ENCODE data around the gene COX6A2.

COX6A2 gene

GRCh38 chr16:31402687-31403086 lies 25.5 kb downstream of the COX6A2 start:
- TF ChIP-seq ZFX (IDR thresholded peaks at IDR 0.05) (no peak), CTCF (conservative IDR thresholded peaks at IDR 0.05) (no peak)
- H3K27ac ChIP-seq, result no peak overlapping the region

GRCh38 chr16:31401436-31401835 lies 26.7 kb downstream of the COX6A2 start:
- TF ChIP-seq CTCF (conservative IDR thresholded peaks at IDR 0.05) (no peak), ZFX (IDR thresholded peaks at IDR 0.05) (no peak)
- H3K27ac ChIP-seq, result no peak overlapping the region

- TF ChIP-seq CTCF (conservative IDR thresholded peaks at IDR 0.05) (no peak), ZFX (IDR thresholded peaks at IDR 0.05) (no peak)
Measured at GRCh38 chr16:31400191-31400590, 28.0 kb downstream of the COX6A2 start.

GRCh38 chr16:31397701-31398100 lies 30.5 kb downstream of the COX6A2 start:
- H3K27ac ChIP-seq, result no peak overlapping the region
- TF ChIP-seq CTCF (conservative IDR thresholded peaks at IDR 0.05) (no peak), ZFX (IDR thresholded peaks at IDR 0.05) (no peak)

More at GRCh38 chr16:31400191-31400590, 28.0 kb downstream of the COX6A2 start:
- no peak overlapping the region for H3K27ac ChIP-seq

GRCh38 chr16:31397096-31397660 lies 31.0 kb downstream of the COX6A2 start:
- H3K27ac ChIP-seq, result no peak overlapping the region
- TF ChIP-seq ZFX (IDR thresholded peaks at IDR 0.05) (no peak), CTCF (conservative IDR thresholded peaks at IDR 0.05) (no peak)

GRCh38 chr16:31395647-31396046 lies 32.5 kb downstream of the COX6A2 start:
- H3K27ac ChIP-seq, result no peak overlapping the region
- TF ChIP-seq ZFX (IDR thresholded peaks at IDR 0.05) (no peak), CTCF (conservative IDR thresholded peaks at IDR 0.05) (no peak)

- no peak within 1 kb of the TSS for H3K27ac ChIP-seq
- TF ChIP-seq ZFX (IDR thresholded peaks at IDR 0.05) (no peak), CTCF (conservative IDR thresholded peaks at IDR 0.05) (no peak)
Measured at GRCh38 chr16:31393056-31393455, 35.1 kb downstream of the COX6A2 start, which contains the start of gene ITGAD. Gene ITGAD (plus strand): TSS chr16:31393335. CDS start chr16:31393361, 26 bp downstream.
